HEK293 (cell line): ENCODE results near the gene AFP.

ENCODE experiments used
- CTCF ChIA-PET: fragments of 350-600 bp; formaldehyde crosslinking; extraction: SDS; loops from one replicate; lab custom pipeline; 2021; ENCODE audit warnings: antibody characterized with exemption; lab: Yijun Ruan, JAX
- POLR2A ChIA-PET: fragments of 300-600 bp; formaldehyde crosslinking; extraction: SDS; loops from one replicate; lab custom pipeline; 2020; ENCODE audit warnings: antibody characterized with exemption, inconsistent platforms; lab: Yijun Ruan, JAX
- H3K27ac ChIP-seq: fragments of 200-500 bp; sonication (Bioruptor generic); 2 replicates; pipeline ENCODE4 v1.5.1; 2014; ENCODE audit warnings: low read depth, low read length, control low read depth, inconsistent platforms; ENCODE audit errors: extremely low read depth
- H3K36me3 ChIP-seq, 2 experiments: fragments of 200-500 bp in 1 of 2; sonication (Bioruptor generic) in 1 of 2; 1 replicate in 1 of 2; 2 replicates in 1 of 2; pipeline ENCODE4 v1.5.1; 2014 to 2017; ENCODE audit warnings: inconsistent platforms in 2 of 2, low read length in 2 of 2; ENCODE audit not compliant: control insufficient read depth in 2 of 2, insufficient read depth in 1 of 2
- H3K4me1 ChIP-seq: fragments of 200-500 bp; sonication (Bioruptor generic); 2 replicates; pipeline ENCODE4 v1.5.1; 2014; ENCODE audit warnings: mild to moderate bottlenecking, low read length, inconsistent platforms; ENCODE audit not compliant: control insufficient read depth, insufficient read depth
- H3K4me3 ChIP-seq: 2 replicates; pipeline ENCODE4 v1.5.1; 2011; ENCODE audit warnings: low read depth, mild to moderate bottlenecking, control low read depth, low read length, moderate library complexity
- H3K9me3 ChIP-seq: fragments of 200-500 bp; sonication (Bioruptor generic); 2 replicates; pipeline ENCODE4 v1.5.1; 2014; ENCODE audit warnings: low read depth, low read length, inconsistent platforms; ENCODE audit not compliant: control insufficient read depth, insufficient read depth
- HIC1 ChIP-seq: fragments of 450-650 bp; formaldehyde crosslinking; IDR thresholded peaks from 2 replicates; pipeline ENCODE4 v1.5.1; 2016; ENCODE audit warnings: missing biosample characterization, missing genetic modification characterization
- HOXC10 ChIP-seq: sonication (generic); formaldehyde crosslinking; IDR thresholded peaks from 2 replicates; pipeline ENCODE4 v1.8.1; 2023; ENCODE audit warnings: mild to moderate bottlenecking, missing genetic modification reagents
- PATZ1 ChIP-seq: fragments of 450-650 bp; formaldehyde crosslinking; IDR thresholded peaks from 2 replicates; pipeline ENCODE4 v1.5.1; 2016; ENCODE audit warnings: missing biosample characterization, missing genetic modification characterization
- PRDM1 ChIP-seq: fragments of 450-650 bp; formaldehyde crosslinking; IDR thresholded peaks from 2 replicates; pipeline ENCODE4; 2016; ENCODE audit warnings: missing biosample characterization, missing genetic modification characterization
- SCRT2 ChIP-seq: fragments of 450-650 bp; formaldehyde crosslinking; IDR thresholded peaks from 2 replicates; pipeline ENCODE4 v1.5.1; 2016; ENCODE audit warnings: missing biosample characterization, missing genetic modification characterization
- SP7 ChIP-seq: fragments of 450-650 bp; formaldehyde crosslinking; IDR thresholded peaks from 2 replicates; pipeline ENCODE4 v1.5.1; 2016; ENCODE audit warnings: missing biosample characterization, missing genetic modification characterization
- YY1 ChIP-seq: fragments of 450-650 bp; formaldehyde crosslinking; IDR thresholded peaks from 2 replicates; pipeline ENCODE4 v1.5.1; 2018; ENCODE audit warnings: missing biosample characterization, missing genetic modification characterization
- ZBTB10 ChIP-seq: fragments of 450-650 bp; formaldehyde crosslinking; IDR thresholded peaks from 2 replicates; pipeline ENCODE4 v1.5.1; 2016; ENCODE audit warnings: missing biosample characterization, missing genetic modification characterization
- ZFHX2 ChIP-seq: fragments of 450-650 bp; formaldehyde crosslinking; conservative IDR thresholded peaks from 2 replicates; pipeline ENCODE4 v1.5.1; 2016; ENCODE audit warnings: missing biosample characterization, missing genetic modification characterization
- ZNF114 ChIP-seq: fragments of 450-650 bp; formaldehyde crosslinking; IDR thresholded peaks from 2 replicates; pipeline ENCODE4 v1.5.0; 2017; ENCODE audit warnings: missing biosample characterization, missing genetic modification characterization
- ZNF221 ChIP-seq: fragments of 450-650 bp; formaldehyde crosslinking; IDR thresholded peaks from 2 replicates; pipeline ENCODE4 v1.5.1; 2017; ENCODE audit warnings: missing biosample characterization, missing genetic modification characterization, borderline replicate concordance
- ZNF266 ChIP-seq: fragments of 450-650 bp; formaldehyde crosslinking; IDR thresholded peaks from 2 replicates; pipeline ENCODE4 v1.5.1; 2016; ENCODE audit warnings: missing biosample characterization, missing genetic modification characterization, low read depth
- ZNF302 ChIP-seq: fragments of 450-650 bp; formaldehyde crosslinking; IDR thresholded peaks from 2 replicates; pipeline ENCODE4 v1.5.1; 2016; ENCODE audit warnings: missing biosample characterization, missing genetic modification characterization, low read depth
- ZNF610 ChIP-seq: fragments of 450-650 bp; formaldehyde crosslinking; IDR thresholded peaks from 2 replicates; pipeline ENCODE4 v1.5.1; 2016; ENCODE audit warnings: missing biosample characterization, missing genetic modification characterization, borderline replicate concordance
- ZNF629 ChIP-seq: fragments of 450-650 bp; formaldehyde crosslinking; IDR thresholded peaks from 2 replicates; pipeline ENCODE4 v1.5.1; 2017; ENCODE audit warnings: missing biosample characterization, missing genetic modification characterization
- ZNF645 ChIP-seq: fragments of 450-650 bp; formaldehyde crosslinking; IDR thresholded peaks from 2 replicates; pipeline ENCODE4; 2016; ENCODE audit warnings: missing biosample characterization, missing genetic modification characterization
- ZNF701 ChIP-seq: fragments of 450-650 bp; formaldehyde crosslinking; IDR thresholded peaks from 2 replicates; pipeline ENCODE4 v1.5.1; 2016; ENCODE audit warnings: missing biosample characterization, missing genetic modification characterization
- ZNF747 ChIP-seq: fragments of 450-650 bp; formaldehyde crosslinking; IDR thresholded peaks from 2 replicates; pipeline ENCODE4 v1.5.1; 2016; ENCODE audit warnings: missing biosample characterization, missing genetic modification characterization
- ZNF76 ChIP-seq: fragments of 450-650 bp; formaldehyde crosslinking; IDR thresholded peaks from 2 replicates; pipeline ENCODE4; 2016; ENCODE audit warnings: low read depth, missing biosample characterization, missing genetic modification characterization, borderline replicate concordance

The AFP gene

GRCh38 chr4:73392936-73393335 is 43.1 kb upstream of the AFP start:
- no peak for TF ChIP-seq PATZ1
- no peak for TF ChIP-seq ZNF701 (tag by site-specific recombination)
- no peak overlapping the region for H3K27ac ChIP-seq
- H3K36me3 ChIP-seq: no peaks in the 10 kb centered on the region
- POLR2A ChIA-PET: no interaction called here
- CTCF ChIA-PET: no interaction called here
- H3K9me3 ChIP-seq: no peaks in the 10 kb centered on the region
- no peaks in the 10 kb centered on the region for H3K4me1 ChIP-seq
- H3K4me3 ChIP-seq: no peak overlapping the region

GRCh38 chr4:73396304-73396703 is 39.7 kb upstream of the AFP start:
- POLR2A ChIA-PET: interaction anchor here (0.8 kb wide), 1 partner anchor 31 kb away, joined by 3 read pairs; no protein-coding TSS in a partner anchor
- CTCF ChIA-PET: interaction anchor here (0.7 kb wide), 1 partner anchor 177 kb away, joined by 5 read pairs; no protein-coding TSS in a partner anchor
- H3K4me1 ChIP-seq: no peaks in the 10 kb centered on the region

GRCh38 chr4:73396993-73397972 is 38.7 kb upstream of the AFP start:
- Histone ChIP-seq H3K4me3 (no peak overlapping the region), H3K9me3 (no peaks in the 10 kb centered on the region), H3K36me3 (no peaks in the 10 kb centered on the region), H3K27ac (no peak overlapping the region), H3K4me1 (no peaks in the 10 kb centered on the region)
- CTCF ChIA-PET: interaction anchor here (0.6 to 0.7 kb wide), 2 partner anchors 176 to 677 kb away, joined by 3 to 5 read pairs; no protein-coding TSS in a partner anchor
- POLR2A ChIA-PET: interaction anchor here (0.8 kb wide), 1 partner anchor 30 kb away, joined by 3 read pairs; no protein-coding TSS in a partner anchor
- no peak for TF ChIP-seq SP7 (tag by site-specific recombination)
- no peak for TF ChIP-seq ZNF610 (tag by site-specific recombination)

More at GRCh38 chr4:73396304-73396703, 39.7 kb upstream of the AFP start:
- no peaks in the 10 kb centered on the region for H3K36me3 ChIP-seq
- H3K9me3 ChIP-seq: no peaks in the 10 kb centered on the region
- H3K27ac ChIP-seq: no peak overlapping the region
- TF ChIP-seq ZNF629 (tag by site-specific recombination) (no peak), HOXC10 (no peak), ZNF747 (tag by site-specific recombination) (no peak)
- no peak overlapping the region for H3K4me3 ChIP-seq

- ChIA-PET CTCF (no interaction called here), POLR2A (no interaction called here)
- H3K4me3 ChIP-seq: no peak overlapping the region
- no peak overlapping the region for H3K27ac ChIP-seq
- no peaks in the 10 kb centered on the region for H3K36me3 ChIP-seq
- no peaks in the 10 kb centered on the region for H3K4me1 ChIP-seq
- no peaks in the 10 kb centered on the region for H3K9me3 ChIP-seq
- TF ChIP-seq ZNF266 (tag by site-specific recombination) (no peak), ZBTB10 (tag by site-specific recombination) (no peak), ZNF302 (tag by site-specific recombination) (no peak), PRDM1 (tag by site-specific recombination) (no peak), YY1 (tag by site-specific recombination) (no peak), ZFHX2 (no peak), HIC1 (tag by site-specific recombination) (no peak), ZNF645 (tag by site-specific recombination) (no peak), SCRT2 (tag by site-specific recombination) (no peak), ZNF221 (no peak), ZNF114 (tag by site-specific recombination) (no peak), ZNF76 (no peak)
Observed at GRCh38 chr4:73401412-73401811, 34.6 kb upstream of the AFP start.
